ENCODE results near the gene SLC38A1.
A peak's percentile ranks its signal among the peaks of the same experiment; 100 is the strongest.
"Not testable (repeated sequence)": the region's sequence is repeated elsewhere in the genome, so short reads cannot be mapped to it uniquely, and the experiment has no call there.

The SLC38A1 gene

DNA sequence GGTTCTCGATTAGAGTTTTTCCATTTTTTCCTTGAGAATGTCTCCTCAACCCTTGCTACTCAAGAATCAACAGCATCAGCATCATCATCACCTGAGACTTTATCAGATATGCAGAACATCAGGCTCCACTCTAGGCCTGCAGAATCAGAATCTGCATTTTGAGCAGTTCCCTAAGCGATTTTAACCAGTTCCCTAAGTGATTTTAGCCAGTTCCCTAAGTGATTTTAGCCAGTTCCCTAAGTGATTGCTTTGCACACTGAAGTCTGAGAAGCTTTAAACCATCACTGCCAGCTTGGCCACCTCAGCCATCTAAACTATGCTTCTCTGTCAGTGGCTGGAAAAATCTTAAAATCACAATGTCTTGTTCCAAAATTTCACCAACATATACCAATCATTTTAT, 29.4 kb upstream of the SLC38A1 start:
- TF ChIP-seq, protein P1, sequence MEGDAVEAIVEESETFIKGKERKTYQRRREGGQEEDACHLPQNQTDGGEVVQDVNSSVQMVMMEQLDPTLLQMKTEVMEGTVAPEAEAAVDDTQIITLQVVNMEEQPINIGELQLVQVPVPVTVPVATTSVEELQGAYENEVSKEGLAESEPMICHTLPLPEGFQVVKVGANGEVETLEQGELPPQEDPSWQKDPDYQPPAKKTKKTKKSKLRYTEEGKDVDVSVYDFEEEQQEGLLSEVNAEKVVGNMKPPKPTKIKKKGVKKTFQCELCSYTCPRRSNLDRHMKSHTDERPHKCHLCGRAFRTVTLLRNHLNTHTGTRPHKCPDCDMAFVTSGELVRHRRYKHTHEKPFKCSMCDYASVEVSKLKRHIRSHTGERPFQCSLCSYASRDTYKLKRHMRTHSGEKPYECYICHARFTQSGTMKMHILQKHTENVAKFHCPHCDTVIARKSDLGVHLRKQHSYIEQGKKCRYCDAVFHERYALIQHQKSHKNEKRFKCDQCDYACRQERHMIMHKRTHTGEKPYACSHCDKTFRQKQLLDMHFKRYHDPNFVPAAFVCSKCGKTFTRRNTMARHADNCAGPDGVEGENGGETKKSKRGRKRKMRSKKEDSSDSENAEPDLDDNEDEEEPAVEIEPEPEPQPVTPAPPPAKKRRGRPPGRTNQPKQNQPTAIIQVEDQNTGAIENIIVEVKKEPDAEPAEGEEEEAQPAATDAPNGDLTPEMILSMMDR (IDR thresholded peaks at IDR 0.05; ENCODE audit: borderline replicate concordance, insufficient read depth, low read depth, low read length) = no peak
- no peak overlapping the region for H3K4me3 ChIP-seq (ENCODE audit: low read depth, low read length)

DNA sequence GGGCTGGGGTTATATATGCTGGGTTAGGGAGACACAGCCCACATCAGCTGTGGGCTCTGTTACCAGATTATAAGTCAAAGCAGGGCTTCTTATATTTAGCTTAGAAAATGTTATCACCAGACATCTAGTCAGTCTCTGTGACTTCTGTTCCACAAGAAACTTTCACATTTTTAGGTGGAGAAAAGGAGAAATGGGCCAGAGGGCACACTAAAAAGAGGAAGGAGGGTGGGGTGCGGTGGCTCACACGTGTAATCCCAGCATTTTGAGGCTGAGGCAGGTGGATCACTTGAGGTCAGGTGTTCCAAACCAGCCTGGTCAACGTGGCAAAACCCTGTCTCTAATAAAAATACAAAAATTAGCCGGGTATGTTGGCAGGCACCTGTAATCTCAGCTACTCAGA, 28.0 kb upstream of the SLC38A1 start:
- H3K4me3 ChIP-seq (ENCODE audit: low read depth, low read length) = no peak overlapping the region
- TF ChIP-seq, protein P1 (IDR thresholded peaks at IDR 0.05; ENCODE audit: borderline replicate concordance, insufficient read depth, low read depth, low read length) = no peak

DNA sequence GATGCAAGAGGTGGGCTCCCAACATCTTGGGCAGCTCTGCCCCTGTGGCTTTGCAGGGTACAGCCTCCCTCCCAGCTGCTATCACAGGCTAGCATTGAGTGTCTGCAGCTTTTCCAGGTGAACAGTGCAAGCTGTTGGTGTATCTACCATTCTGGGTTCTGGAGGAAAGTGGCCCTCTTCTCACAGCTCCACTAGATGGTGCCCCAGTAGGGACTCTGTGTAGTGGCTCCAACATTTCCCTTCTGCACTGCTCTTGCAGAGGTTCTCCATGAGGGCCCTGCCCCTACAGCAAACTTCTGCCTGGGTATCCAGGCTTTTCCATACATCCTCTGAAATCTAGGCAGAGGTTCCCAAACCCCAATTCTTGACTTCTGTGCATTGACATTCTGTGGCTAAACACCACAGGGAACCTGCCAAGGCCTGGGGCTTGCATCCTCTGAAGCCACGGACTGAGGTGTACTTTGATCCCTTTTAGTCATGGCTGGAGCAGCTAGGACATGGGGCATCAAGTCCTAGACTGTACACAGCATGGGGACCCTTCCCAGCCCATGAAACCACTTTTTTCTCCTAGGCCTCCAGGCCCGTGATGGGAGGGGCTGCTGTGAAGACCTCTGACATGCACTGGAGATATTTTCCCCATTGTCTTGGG, 24.0 kb upstream of the SLC38A1 start:
- no peak overlapping the region for H3K4me3 ChIP-seq (ENCODE audit: low read depth, low read length)
- TF ChIP-seq, protein P1 (IDR thresholded peaks at IDR 0.05; ENCODE audit: borderline replicate concordance, insufficient read depth, low read depth, low read length) = peak; percentile 14; the same call in 1 of the 2 replicates

DNA sequence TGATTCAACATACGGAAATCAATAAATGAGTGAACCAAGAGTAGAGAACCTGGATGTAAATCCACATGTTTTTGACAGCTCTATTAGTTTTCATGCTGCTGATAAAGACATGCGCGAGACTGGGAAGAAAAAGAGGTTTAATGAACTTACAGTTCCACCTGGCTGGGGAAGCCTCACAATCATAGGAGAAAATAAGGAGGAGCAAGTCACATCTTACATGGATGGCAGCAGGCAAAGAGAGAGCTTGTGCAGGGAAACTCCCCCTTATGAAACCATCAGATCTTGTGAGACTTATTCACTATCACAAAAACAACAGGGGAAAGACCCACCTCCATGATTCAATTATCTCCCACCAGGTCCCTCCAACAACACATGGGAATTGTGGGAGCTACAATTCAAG, 23.1 kb upstream of the SLC38A1 start:
- not testable (repeated sequence) for H3K4me3 ChIP-seq (ENCODE audit: low read depth, low read length)

DNA sequence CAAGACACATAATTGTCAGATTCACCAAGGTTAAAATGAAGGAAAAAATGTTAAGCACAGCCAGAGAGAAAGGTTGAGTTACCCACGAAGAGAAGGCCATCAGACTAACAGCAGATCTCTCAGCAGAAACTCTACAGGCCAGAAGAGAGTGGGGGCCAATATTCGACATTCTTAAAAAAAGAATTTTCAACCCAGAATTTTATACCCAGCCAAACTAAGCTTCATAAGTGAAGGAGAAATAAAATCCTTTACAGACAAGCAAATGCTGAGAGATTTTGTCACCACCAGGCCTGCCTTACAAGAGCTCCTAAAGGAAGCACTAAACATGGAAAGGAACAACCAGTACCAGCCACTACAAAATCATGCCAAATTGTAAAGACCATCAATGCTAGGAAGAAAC, 16.3 kb upstream of the SLC38A1 start:
- not testable (repeated sequence) for H3K4me3 ChIP-seq (ENCODE audit: low read depth, low read length)

DNA sequence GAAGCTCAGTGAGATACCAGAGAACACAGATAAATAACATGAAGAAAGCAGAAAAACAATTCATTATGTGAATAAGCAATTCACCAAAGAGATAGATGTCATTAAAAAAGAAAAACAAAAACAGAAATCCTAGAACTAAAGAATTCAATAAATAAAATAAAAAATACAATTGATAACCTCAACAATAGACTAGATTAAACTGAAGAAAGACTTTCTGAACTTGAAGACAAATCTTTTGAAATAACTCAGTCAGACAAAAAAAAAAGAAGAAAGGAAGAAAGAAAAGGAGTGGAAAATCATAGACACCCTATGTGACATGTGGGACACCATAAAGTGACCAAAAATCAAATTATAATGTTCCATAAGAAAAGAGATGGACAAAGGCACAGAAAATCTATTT, 14.0 kb upstream of the SLC38A1 start:
- no peak overlapping the region for H3K4me3 ChIP-seq (ENCODE audit: low read depth, low read length)
- TF ChIP-seq, protein P1 (IDR thresholded peaks at IDR 0.05; ENCODE audit: borderline replicate concordance, insufficient read depth, low read depth, low read length) = no peak

DNA sequence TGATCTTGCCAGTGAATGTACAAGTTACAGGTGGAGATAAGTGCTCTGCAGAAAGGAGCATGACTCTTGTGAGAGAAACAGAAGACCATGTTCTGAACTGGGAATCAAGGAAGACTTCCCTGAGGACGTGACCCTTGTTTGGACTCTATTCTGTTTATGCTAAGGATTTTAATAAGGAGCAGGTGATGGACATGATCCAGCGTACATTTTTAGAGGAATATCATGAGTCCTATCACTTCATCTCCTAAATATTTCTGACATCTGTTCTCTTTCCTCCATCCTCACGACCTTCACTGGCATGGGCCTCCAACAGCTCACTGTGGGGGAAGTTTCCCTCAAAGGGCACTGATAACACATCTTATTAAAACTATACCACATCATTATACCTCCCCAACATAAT, 7.9 kb upstream of the SLC38A1 start:
- TF ChIP-seq, protein P1 (IDR thresholded peaks at IDR 0.05; ENCODE audit: borderline replicate concordance, insufficient read depth, low read depth, low read length) = no peak

DNA sequence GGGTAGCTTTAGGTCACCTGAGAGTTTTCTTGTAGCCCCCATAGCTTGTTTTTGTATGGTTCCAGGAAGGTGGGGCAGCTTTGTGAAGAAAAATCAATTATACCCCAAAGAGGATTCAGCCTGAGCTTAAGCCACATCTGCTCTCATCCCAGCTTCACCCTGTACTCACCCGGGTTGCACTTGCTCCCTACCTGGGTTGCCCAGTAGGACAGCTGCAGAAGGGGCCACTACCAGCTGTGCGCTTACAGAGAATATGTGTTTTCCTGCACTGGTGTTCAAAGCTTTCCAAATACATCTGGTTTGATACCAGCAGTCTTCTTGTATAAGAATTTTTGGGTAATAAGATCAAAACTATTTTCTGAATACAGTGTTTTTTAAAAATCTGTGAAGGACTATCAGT, 3.0 kb upstream of the SLC38A1 start:
- H3K4me3 ChIP-seq (ENCODE audit: low read depth, low read length) = no peak overlapping the region
- TF ChIP-seq, protein P1 (IDR thresholded peaks at IDR 0.05; ENCODE audit: borderline replicate concordance, insufficient read depth, low read depth, low read length) = no peak

More for the DNA sequence above, 7.9 kb upstream of the SLC38A1 start:
- no peak overlapping the region for H3K4me3 ChIP-seq (ENCODE audit: low read depth, low read length)
